ENCODE data around the gene AARS2.

AARS2 gene

DNA sequence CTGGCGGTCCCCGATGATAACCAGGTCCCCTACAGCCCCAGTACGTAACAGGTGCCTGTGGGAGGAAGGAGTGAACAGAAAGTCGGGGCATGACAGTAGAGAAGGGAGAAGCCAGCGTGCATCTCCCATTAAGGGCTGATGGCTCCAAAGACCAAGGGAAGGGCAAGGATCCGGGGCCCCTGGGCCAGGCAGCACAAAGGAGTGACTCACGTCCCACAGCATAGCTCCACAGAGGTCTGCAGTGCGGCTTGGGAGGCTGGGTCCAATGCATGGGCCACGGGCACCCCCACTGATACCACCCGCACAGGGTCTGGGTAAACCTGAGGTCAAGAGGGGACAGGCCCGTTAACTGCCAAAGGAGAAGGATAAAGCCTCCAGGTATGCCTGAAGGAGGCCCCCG is 10.3 kb downstream of the AARS2 start:
- Histone ChIP-seq H3K27me3 (ENCODE audit: insufficient read depth, poor library complexity, severe bottlenecking) (peaks cover under 1% of the 10 kb centered on the region), H3K4me3 (replicated peaks; ENCODE audit: insufficient read depth, low read length) (no peak overlapping the region), H3K27ac (replicated peaks) (no peak overlapping the region)
- DNase-seq (ENCODE audit: low read depth in 1 of 2, low spot score in 1 of 2), result no peak
- TF ChIP-seq GABPA (IDR thresholded peaks at IDR 0.05; ENCODE audit: low read depth) (no peak), SPI1 (IDR thresholded peaks at IDR 0.05; ENCODE audit: borderline replicate concordance, low read depth) (no peak)
- TF ChIP-seq, protein P1, sequence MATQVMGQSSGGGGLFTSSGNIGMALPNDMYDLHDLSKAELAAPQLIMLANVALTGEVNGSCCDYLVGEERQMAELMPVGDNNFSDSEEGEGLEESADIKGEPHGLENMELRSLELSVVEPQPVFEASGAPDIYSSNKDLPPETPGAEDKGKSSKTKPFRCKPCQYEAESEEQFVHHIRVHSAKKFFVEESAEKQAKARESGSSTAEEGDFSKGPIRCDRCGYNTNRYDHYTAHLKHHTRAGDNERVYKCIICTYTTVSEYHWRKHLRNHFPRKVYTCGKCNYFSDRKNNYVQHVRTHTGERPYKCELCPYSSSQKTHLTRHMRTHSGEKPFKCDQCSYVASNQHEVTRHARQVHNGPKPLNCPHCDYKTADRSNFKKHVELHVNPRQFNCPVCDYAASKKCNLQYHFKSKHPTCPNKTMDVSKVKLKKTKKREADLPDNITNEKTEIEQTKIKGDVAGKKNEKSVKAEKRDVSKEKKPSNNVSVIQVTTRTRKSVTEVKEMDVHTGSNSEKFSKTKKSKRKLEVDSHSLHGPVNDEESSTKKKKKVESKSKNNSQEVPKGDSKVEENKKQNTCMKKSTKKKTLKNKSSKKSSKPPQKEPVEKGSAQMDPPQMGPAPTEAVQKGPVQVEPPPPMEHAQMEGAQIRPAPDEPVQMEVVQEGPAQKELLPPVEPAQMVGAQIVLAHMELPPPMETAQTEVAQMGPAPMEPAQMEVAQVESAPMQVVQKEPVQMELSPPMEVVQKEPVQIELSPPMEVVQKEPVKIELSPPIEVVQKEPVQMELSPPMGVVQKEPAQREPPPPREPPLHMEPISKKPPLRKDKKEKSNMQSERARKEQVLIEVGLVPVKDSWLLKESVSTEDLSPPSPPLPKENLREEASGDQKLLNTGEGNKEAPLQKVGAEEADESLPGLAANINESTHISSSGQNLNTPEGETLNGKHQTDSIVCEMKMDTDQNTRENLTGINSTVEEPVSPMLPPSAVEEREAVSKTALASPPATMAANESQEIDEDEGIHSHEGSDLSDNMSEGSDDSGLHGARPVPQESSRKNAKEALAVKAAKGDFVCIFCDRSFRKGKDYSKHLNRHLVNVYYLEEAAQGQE (IDR thresholded peaks at IDR 0.05; ENCODE audit: insufficient replicate concordance, low read depth), result no peak

DNA sequence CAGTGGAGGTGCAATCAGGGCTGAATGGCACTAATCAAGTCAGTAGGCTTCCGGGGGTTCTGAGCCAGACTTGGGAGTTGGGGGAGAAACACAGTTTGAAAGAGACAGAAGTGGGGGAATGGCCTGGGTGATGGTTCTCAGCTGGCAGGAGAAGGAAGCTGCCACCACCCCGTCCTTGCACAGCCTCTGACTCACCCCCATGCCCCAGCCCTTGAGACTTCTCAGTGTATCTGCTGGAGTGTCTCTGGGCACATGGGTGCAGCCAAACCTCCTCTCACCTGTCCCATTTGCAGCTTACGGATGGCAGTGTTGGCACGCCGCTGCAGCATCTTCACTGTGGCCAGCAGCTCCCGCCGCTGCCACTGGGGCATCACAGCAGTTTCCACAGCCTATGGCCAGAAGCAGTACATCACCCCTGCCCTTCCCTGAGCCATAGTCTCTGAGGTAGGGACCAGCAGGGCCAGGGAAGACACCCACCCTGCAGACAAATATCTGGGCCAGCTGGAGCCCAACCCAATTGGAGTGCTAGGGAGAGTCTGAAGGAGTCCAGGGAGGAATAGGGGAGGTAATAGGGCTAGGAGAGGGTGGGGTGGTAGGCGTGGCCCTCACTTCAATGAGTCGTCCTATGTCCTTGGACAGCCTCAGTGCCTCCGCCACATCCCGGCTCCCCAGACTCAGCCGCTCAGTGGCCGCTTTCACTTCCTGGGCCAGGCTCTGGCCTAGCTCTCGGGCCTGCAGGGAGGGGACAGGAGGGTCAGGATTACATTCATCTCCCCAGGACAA is 11.2 kb downstream of the AARS2 start:
- no peak for DNase-seq (ENCODE audit: low read depth in 1 of 2, low spot score in 1 of 2)

DNA sequence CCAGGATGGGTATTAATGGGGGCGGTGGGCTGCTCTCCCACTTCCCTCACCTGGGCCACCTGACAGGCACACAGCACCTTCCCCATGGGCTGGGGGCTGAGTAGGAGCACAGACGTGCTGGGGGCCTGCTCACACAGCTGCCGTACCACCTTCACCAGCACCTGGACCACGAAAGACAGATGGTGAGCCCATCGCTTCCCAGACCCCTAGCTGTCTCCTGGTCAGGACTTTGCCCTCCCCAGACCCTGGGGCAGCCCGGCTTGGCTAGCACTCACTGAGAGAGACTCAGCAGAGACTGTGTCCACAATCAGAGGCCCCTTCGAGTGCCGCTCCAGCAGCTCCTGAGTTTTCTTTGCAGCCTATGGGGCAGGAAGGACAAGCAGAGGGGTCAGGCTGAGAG is 12.0 kb downstream of the AARS2 start:
- Histone ChIP-seq H3K4me3 (replicated peaks; ENCODE audit: insufficient read depth, low read length) (no peak overlapping the region), H3K27me3 (ENCODE audit: insufficient read depth, poor library complexity, severe bottlenecking) (peaks cover 15% of the 10 kb centered on the region), H3K27ac (replicated peaks) (no peak overlapping the region)
- TF ChIP-seq SPI1 (IDR thresholded peaks at IDR 0.05; ENCODE audit: borderline replicate concordance, low read depth) (no peak), GABPA (IDR thresholded peaks at IDR 0.05; ENCODE audit: low read depth) (no peak), POLR2AphosphoS5 (IDR thresholded peaks at IDR 0.05; ENCODE audit: low read depth) (no peak)
- TF ChIP-seq, protein P2, sequence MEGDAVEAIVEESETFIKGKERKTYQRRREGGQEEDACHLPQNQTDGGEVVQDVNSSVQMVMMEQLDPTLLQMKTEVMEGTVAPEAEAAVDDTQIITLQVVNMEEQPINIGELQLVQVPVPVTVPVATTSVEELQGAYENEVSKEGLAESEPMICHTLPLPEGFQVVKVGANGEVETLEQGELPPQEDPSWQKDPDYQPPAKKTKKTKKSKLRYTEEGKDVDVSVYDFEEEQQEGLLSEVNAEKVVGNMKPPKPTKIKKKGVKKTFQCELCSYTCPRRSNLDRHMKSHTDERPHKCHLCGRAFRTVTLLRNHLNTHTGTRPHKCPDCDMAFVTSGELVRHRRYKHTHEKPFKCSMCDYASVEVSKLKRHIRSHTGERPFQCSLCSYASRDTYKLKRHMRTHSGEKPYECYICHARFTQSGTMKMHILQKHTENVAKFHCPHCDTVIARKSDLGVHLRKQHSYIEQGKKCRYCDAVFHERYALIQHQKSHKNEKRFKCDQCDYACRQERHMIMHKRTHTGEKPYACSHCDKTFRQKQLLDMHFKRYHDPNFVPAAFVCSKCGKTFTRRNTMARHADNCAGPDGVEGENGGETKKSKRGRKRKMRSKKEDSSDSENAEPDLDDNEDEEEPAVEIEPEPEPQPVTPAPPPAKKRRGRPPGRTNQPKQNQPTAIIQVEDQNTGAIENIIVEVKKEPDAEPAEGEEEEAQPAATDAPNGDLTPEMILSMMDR (IDR thresholded peaks at IDR 0.05; ENCODE audit: insufficient read depth, low read length), result no peak
- TF ChIP-seq, protein P1 (IDR thresholded peaks at IDR 0.05; ENCODE audit: insufficient replicate concordance, low read depth), result no peak
- no peak for DNase-seq (ENCODE audit: low read depth in 1 of 2, low spot score in 1 of 2)

More for the DNA sequence above, 11.2 kb downstream of the AARS2 start:
- no peak overlapping the region for H3K4me3 ChIP-seq (replicated peaks; ENCODE audit: insufficient read depth, low read length)
- H3K27me3 ChIP-seq (ENCODE audit: insufficient read depth, poor library complexity, severe bottlenecking), result peaks cover 8% of the 10 kb centered on the region
- H3K27ac ChIP-seq (replicated peaks), result no peak overlapping the region
- TF ChIP-seq, protein P1 (IDR thresholded peaks at IDR 0.05; ENCODE audit: insufficient replicate concordance, low read depth), result no peak
- TF ChIP-seq, protein P2 (IDR thresholded peaks at IDR 0.05; ENCODE audit: insufficient read depth, low read length), result no peak
- TF ChIP-seq GABPA (IDR thresholded peaks at IDR 0.05; ENCODE audit: low read depth), result no peak
- TF ChIP-seq POLR2AphosphoS5 (IDR thresholded peaks at IDR 0.05; ENCODE audit: low read depth), result no peak
- TF ChIP-seq SPI1 (IDR thresholded peaks at IDR 0.05; ENCODE audit: borderline replicate concordance, low read depth), result no peak

Measured in HL-60 (cell line).